ENCODE results near the gene NDUFS5.

The NDUFS5 gene

GRCh38 chr1:39023140-39023539 is 3.0 kb upstream of the NDUFS5 start:
- no peak for TF ChIP-seq CTCF (IDR thresholded peaks at IDR 0.05; ENCODE audit: extremely low read depth, missing control alignments)
- DNase-seq (ENCODE audit: low spot score): no peak

GRCh38 chr1:39026866-39027507 is 837 bp downstream of the NDUFS5 start:
- no peak for DNase-seq (ENCODE audit: low spot score)
- TF ChIP-seq CTCF (IDR thresholded peaks at IDR 0.05; ENCODE audit: extremely low read depth, missing control alignments): no peak

GRCh38 chr1:39034114-39034654 is 8.0 kb downstream of the NDUFS5 start:
- TF ChIP-seq CTCF (IDR thresholded peaks at IDR 0.05; ENCODE audit: extremely low read depth, missing control alignments): no peak
- no peak for DNase-seq (ENCODE audit: low spot score)

GRCh38 chr1:39036678-39037077 is 10.5 kb downstream of the NDUFS5 start:
- DNase-seq (ENCODE audit: low spot score): no peak
- TF ChIP-seq CTCF (IDR thresholded peaks at IDR 0.05; ENCODE audit: extremely low read depth, missing control alignments): no peak

- DNase-seq (ENCODE audit: low spot score): no peak
- no peak for TF ChIP-seq CTCF (IDR thresholded peaks at IDR 0.05; ENCODE audit: extremely low read depth, missing control alignments)
These were observed 17.4 kb downstream of the NDUFS5 start for GRCh38 chr1:39043513-39043912.

- no peak for DNase-seq (ENCODE audit: low spot score)
These were observed 18.6 kb downstream of the NDUFS5 start for GRCh38 chr1:39044762-39045161.

GRCh38 chr1:39045231-39045630 is 19.1 kb downstream of the NDUFS5 start:
- DNase-seq (ENCODE audit: low spot score): no peak
- TF ChIP-seq CTCF (IDR thresholded peaks at IDR 0.05; ENCODE audit: extremely low read depth, missing control alignments): no peak

More at GRCh38 chr1:39044762-39045161, 18.6 kb downstream of the NDUFS5 start:
- no peak for TF ChIP-seq CTCF (IDR thresholded peaks at IDR 0.05; ENCODE audit: extremely low read depth, missing control alignments)
